SK-N-MC (cell line): Measurements from ENCODE around the gene PDYN.

ENCODE experiments used
- EZH2 ChIP-seq: fragments of 200-600 bp; sonication (generic); IDR thresholded peaks from one replicate; pipeline ENCODE4 v1.6.1; 2017; ENCODE audit warnings: antibody characterized with exemption
- FOXP2 ChIP-seq: optimal IDR thresholded peaks from 2 replicates; pipeline ENCODE3; 2011; ENCODE audit warnings: mild to moderate bottlenecking, moderate library complexity; ENCODE audit not compliant: insufficient read depth; ENCODE audit errors: extremely low read length, control extremely low read depth
- POLR2AphosphoS5 ChIP-seq: IDR thresholded peaks from 2 replicates; pipeline ENCODE4 v1.6.1; 2012; ENCODE audit warnings: mild to moderate bottlenecking, low read depth, low read length, borderline replicate concordance

- TF ChIP-seq POLR2AphosphoS5: no peak
- TF ChIP-seq EZH2: no peak
- no peak for TF ChIP-seq FOXP2
These were observed 16.7 kb upstream of the PDYN start for GRCh38 chr20:2010533-2010932.
